ENCODE measurements around the gene FURIN. TPM values are rescaled to one million over a fixed set of nuclear protein-coding genes. Genes with fewer than 3 reads are reported as not detected.

Gene FURIN
- polyA plus RNA-seq, 1 of the 3 experiments (the other 2 are of a cell fraction), result 40.8 TPM

GRCh38 chr15:90929246-90930019 is 61.0 kb downstream of the FURIN start:
- H3K27ac ChIP-seq (ENCODE audit: low read depth in 2 of 2, low read length in 1 of 2), result peak overlapping the region; percentile 52 to 91
- DNase-seq, result no peak
- CTCF ChIA-PET, result interaction anchor here (1.0 to 11.5 kb wide), 7 partner anchors 15 to 104 kb away, joined by 3 to 142 read pairs (median 93); partner anchors contain the start of genes MAN2A2 and RCCD1

GRCh38 chr15:90930861-90931574 is 62.6 kb downstream of the FURIN start:
- peaks cover 6 to 35% of the 10 kb centered on the region in 2 experiments; a peak in 2 of 4 replicates for H3K4me1 ChIP-seq (ENCODE audit: control insufficient read depth in 1 of 2, insufficient read depth in 2 of 2, low read depth in 1 of 2, low read length in 1 of 2)
- H3K4me3 ChIP-seq (ENCODE audit: low read depth in 2 of 2, low read length in 1 of 2), result peak overlapping the region; percentile 84 to 89; a peak in 3 of 4 replicates
- no peak overlapping the region for H3K9ac ChIP-seq
- H3K79me2 ChIP-seq (ENCODE audit: insufficient read depth), result peaks cover 9% of the 10 kb centered on the region
- H3K27ac ChIP-seq (ENCODE audit: low read depth in 2 of 2, low read length in 1 of 2), result peak overlapping the region; percentile 52 to 60; a peak in 3 of 4 replicates
- POLR2A ChIA-PET, result interaction anchor here (2.2 to 4.8 kb wide), 4 partner anchors 23 to 35 kb away, joined by 8 to 23 read pairs (median 10); partner anchors contain the start of genes MAN2A2 and RCCD1
- H3F3A ChIP-seq (replicated peaks; ENCODE audit: insufficient read depth), result peaks cover 22% of the 10 kb centered on the region
- no peaks in the 10 kb centered on the region for H3K27me3 ChIP-seq (ENCODE audit: insufficient read depth)
- 71% methylated on average over 15 of the region's 15 CpGs for WGBS (ENCODE audit: low lambda C conversion rate)
- CTCF ChIA-PET, result interaction anchor here (0.6 to 11.5 kb wide), 19 partner anchors 13 to 343 kb away, joined by 3 to 142 read pairs (median 7); partner anchors contain the start of genes FES, MAN2A2 and RCCD1
- H3K36me3 ChIP-seq (replicated peaks in 1 of 2; ENCODE audit: control insufficient read depth in 1 of 2, insufficient read depth in 2 of 2, low read length in 1 of 2), result no peaks in the 10 kb centered on the region
- no peaks in the 10 kb centered on the region for H3K9me3 ChIP-seq
- H2AFZ ChIP-seq (ENCODE audit: low read depth), result 0 out of 2 replicates have a peak overlapping the region, but pooled peaks have one; percentile 98
- H4K20me1 ChIP-seq (ENCODE audit: insufficient read depth), result no peaks in the 10 kb centered on the region
- no peaks in the 10 kb centered on the region for H3K9me2 ChIP-seq
- peak overlapping the region; percentile 97 for H3K4me2 ChIP-seq
- no peak for DNase-seq
- TF ChIP-seq EP300 (IDR thresholded peaks at IDR 0.05; ENCODE audit: borderline replicate concordance in 1 of 2, low read depth in 1 of 2, low read length in 1 of 2) (no peak), CHD2 (IDR thresholded peaks at IDR 0.05; ENCODE audit: low read length, partially characterized antibody) (no peak), FOXJ3 (CRISPR knock-in tag; IDR thresholded peaks at IDR 0.05) (no peak), CTCF (IDR thresholded peaks at IDR 0.05) (no peak)

More at GRCh38 chr15:90929246-90930019, 61.0 kb downstream of the FURIN start:
- Histone ChIP-seq H3K9me3 (no peaks in the 10 kb centered on the region), H3K27me3 (ENCODE audit: insufficient read depth) (no peaks in the 10 kb centered on the region), H3K4me3 (ENCODE audit: low read depth in 2 of 2, low read length in 1 of 2) (peak overlapping the region; percentile 59 to 65), H3K4me2 (peak overlapping the region; percentile 97), H3K79me2 (ENCODE audit: insufficient read depth) (no peaks in the 10 kb centered on the region), H3F3A (replicated peaks; ENCODE audit: insufficient read depth) (peaks cover 22% of the 10 kb centered on the region), H2AFZ (ENCODE audit: low read depth) (peak overlapping the region; percentile 98), H4K20me1 (ENCODE audit: insufficient read depth) (no peaks in the 10 kb centered on the region), H3K4me1 (ENCODE audit: control insufficient read depth in 1 of 2, insufficient read depth in 2 of 2, low read depth in 1 of 2, low read length in 1 of 2) (peaks cover 6 to 28% of the 10 kb centered on the region in 2 experiments; a peak in 2 of 4 replicates), H3K9ac (peak overlapping the region; percentile 48), H3K36me3 (replicated peaks in 1 of 2; ENCODE audit: control insufficient read depth in 1 of 2, insufficient read depth in 2 of 2, low read length in 1 of 2) (no peaks in the 10 kb centered on the region), H3K9me2 (no peaks in the 10 kb centered on the region)
- POLR2A ChIA-PET, result interaction anchor here (0.6 to 0.7 kb wide), 3 partner anchors 12 to 744 kb away, joined by 3 to 5 read pairs (median 3); no protein-coding TSS in a partner anchor
- WGBS (ENCODE audit: low lambda C conversion rate), result 47% methylated on average over 21 of the region's 21 CpGs
- TF ChIP-seq MAX (IDR thresholded peaks at IDR 0.05; ENCODE audit: low read depth) (no peak), USF1 (IDR thresholded peaks at IDR 0.05; ENCODE audit: borderline replicate concordance, low read depth) (no peak), RCOR1 (IDR thresholded peaks at IDR 0.05; ENCODE audit: low read length) (no peak)
- TF ChIP-seq, protein P1, sequence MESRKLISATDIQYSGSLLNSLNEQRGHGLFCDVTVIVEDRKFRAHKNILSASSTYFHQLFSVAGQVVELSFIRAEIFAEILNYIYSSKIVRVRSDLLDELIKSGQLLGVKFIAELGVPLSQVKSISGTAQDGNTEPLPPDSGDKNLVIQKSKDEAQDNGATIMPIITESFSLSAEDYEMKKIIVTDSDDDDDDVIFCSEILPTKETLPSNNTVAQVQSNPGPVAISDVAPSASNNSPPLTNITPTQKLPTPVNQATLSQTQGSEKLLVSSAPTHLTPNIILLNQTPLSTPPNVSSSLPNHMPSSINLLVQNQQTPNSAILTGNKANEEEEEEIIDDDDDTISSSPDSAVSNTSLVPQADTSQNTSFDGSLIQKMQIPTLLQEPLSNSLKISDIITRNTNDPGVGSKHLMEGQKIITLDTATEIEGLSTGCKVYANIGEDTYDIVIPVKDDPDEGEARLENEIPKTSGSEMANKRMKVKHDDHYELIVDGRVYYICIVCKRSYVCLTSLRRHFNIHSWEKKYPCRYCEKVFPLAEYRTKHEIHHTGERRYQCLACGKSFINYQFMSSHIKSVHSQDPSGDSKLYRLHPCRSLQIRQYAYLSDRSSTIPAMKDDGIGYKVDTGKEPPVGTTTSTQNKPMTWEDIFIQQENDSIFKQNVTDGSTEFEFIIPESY (IDR thresholded peaks at IDR 0.05; ENCODE audit: borderline replicate concordance, low read depth), result no peak
